ENCODE data around the gene RAB6D.
"Not testable (repeated sequence)": the region's sequence is repeated elsewhere in the genome, so short reads cannot be mapped to it uniquely, and the experiment has no call there.

Gene RAB6D

GRCh38 chr2:131366643-131367042, 2.7 kb upstream of the RAB6D start:
- in situ Hi-C loops (cut with MboI; ENCODE audit: low sequenced_read_pairs) = no loop called here

- in situ Hi-C loops (cut with MboI; ENCODE audit: low sequenced_read_pairs) = no loop called here
These were observed 1.5 kb upstream of the RAB6D start for GRCh38 chr2:131365452-131365851.

GRCh38 chr2:131363213-131363612, 755 bp downstream of the RAB6D start:
- in situ Hi-C loops (cut with MboI; ENCODE audit: low sequenced_read_pairs) = not testable (repeated sequence)

GRCh38 chr2:131361773-131362172, 2.2 kb downstream of the RAB6D start:
- in situ Hi-C loops (cut with MboI; ENCODE audit: low sequenced_read_pairs) = not testable (repeated sequence)

- in situ Hi-C loops (cut with MboI; ENCODE audit: low sequenced_read_pairs) = not testable (repeated sequence)
These were observed 10.7 kb downstream of the RAB6D start for GRCh38 chr2:131353167-131353697.

GRCh38 chr2:131349021-131349420, 14.9 kb downstream of the RAB6D start:
- in situ Hi-C loops (cut with MboI; ENCODE audit: low sequenced_read_pairs) = no loop called here

- in situ Hi-C loops (cut with MboI; ENCODE audit: low sequenced_read_pairs) = not testable (repeated sequence)
These were observed 16.9 kb downstream of the RAB6D start for GRCh38 chr2:131347035-131347434.

- in situ Hi-C loops (cut with MboI; ENCODE audit: low sequenced_read_pairs) = not testable (repeated sequence)
These were observed 24.7 kb downstream of the RAB6D start for GRCh38 chr2:131339307-131339706.

- in situ Hi-C loops (cut with MboI; ENCODE audit: low sequenced_read_pairs) = not testable (repeated sequence)
These were observed 28.6 kb downstream of the RAB6D start for GRCh38 chr2:131335319-131335718.

- in situ Hi-C loops (cut with MboI; ENCODE audit: low sequenced_read_pairs) = not testable (repeated sequence)
These were observed 31.3 kb downstream of the RAB6D start for GRCh38 chr2:131332709-131333108.

GRCh38 chr2:131331000-131331399, 33.0 kb downstream of the RAB6D start:
- in situ Hi-C loops (cut with MboI; ENCODE audit: low sequenced_read_pairs) = not testable (repeated sequence)

- in situ Hi-C loops (cut with MboI; ENCODE audit: low sequenced_read_pairs) = no loop called here
These were observed 41.8 kb downstream of the RAB6D start for GRCh38 chr2:131322209-131322608.

- in situ Hi-C loops (cut with MboI; ENCODE audit: low sequenced_read_pairs) = not testable (repeated sequence)
These were observed 42.6 kb downstream of the RAB6D start for GRCh38 chr2:131321344-131321743.

- in situ Hi-C loops (cut with MboI; ENCODE audit: low sequenced_read_pairs) = not testable (repeated sequence)
These were observed 53.0 kb downstream of the RAB6D start for GRCh38 chr2:131311001-131311400.

Measured in hTERT RPE-1 (cell line).